Mesendoderm (in vitro differentiated cells): Measurements from ENCODE around the gene TRMT112.

Source experiments
- DNase-seq: peaks from one replicate; pipeline ENCODE4 v3.0.0; 2013
- H2AK5ac ChIP-seq: 2 replicates; pipeline ENCODE4 v1.6.1; 2013; ENCODE audit warnings: low read length, inconsistent platforms
- H2BK120ac ChIP-seq: 2 replicates; pipeline ENCODE4 v1.6.1; 2013; ENCODE audit warnings: low read depth, mild to moderate bottlenecking, low read length, moderate library complexity, mixed read lengths
- H2BK15ac ChIP-seq: replicated peaks from 2 replicates; pipeline ENCODE4 v1.6.1; 2013; ENCODE audit warnings: low read depth, mild to moderate bottlenecking, moderate library complexity
- H2BK5ac ChIP-seq: 2 replicates; pipeline ENCODE4 v1.6.1; 2013; ENCODE audit warnings: low read length, inconsistent platforms
- H3K18ac ChIP-seq: 2 replicates; pipeline ENCODE4 v1.6.1; 2013; ENCODE audit warnings: mild to moderate bottlenecking, low read length, mixed read lengths
- H3K23ac ChIP-seq: one replicate; pipeline ENCODE4 v1.6.1; 2013; ENCODE audit warnings: low read length
- H3K27ac ChIP-seq: 2 replicates; pipeline ENCODE4 v1.5.1; 2013; ENCODE audit warnings: low read depth, mild to moderate bottlenecking, inconsistent platforms, low read length, moderate library complexity
- H3K27me3 ChIP-seq: 2 replicates; pipeline ENCODE4 v1.6.1; 2013; ENCODE audit warnings: low read length, control low read depth, mild to moderate bottlenecking, inconsistent platforms; ENCODE audit not compliant: insufficient read depth, poor library complexity
- H3K36me3 ChIP-seq: 2 replicates; pipeline ENCODE4 v1.6.1; 2013; ENCODE audit warnings: low read length, inconsistent platforms; ENCODE audit not compliant: control insufficient read depth, insufficient read depth
- H3K4ac ChIP-seq: one replicate; pipeline ENCODE4 v1.6.1; 2013; ENCODE audit warnings: low read depth, mild to moderate bottlenecking, low read length, moderate library complexity
- H3K4me1 ChIP-seq: 2 replicates; pipeline ENCODE4 v1.6.1; 2013; ENCODE audit warnings: low read depth, low read length, inconsistent platforms; ENCODE audit not compliant: control insufficient read depth
- H3K4me2 ChIP-seq: 2 replicates; pipeline ENCODE4 v1.6.1; 2013; ENCODE audit warnings: low read length
- H3K4me3 ChIP-seq: 2 replicates; pipeline ENCODE4 v1.5.1; 2013; ENCODE audit warnings: mild to moderate bottlenecking, low read length
- H3K56ac ChIP-seq: one replicate; pipeline ENCODE4 v1.6.1; 2013; ENCODE audit warnings: low read length
- H3K79me1 ChIP-seq: 2 replicates; pipeline ENCODE4 v1.6.1; 2013; ENCODE audit warnings: low read length, inconsistent platforms
- H3K79me2 ChIP-seq: 2 replicates; pipeline ENCODE4 v1.6.1; 2013; ENCODE audit warnings: mild to moderate bottlenecking, low read length; ENCODE audit not compliant: control insufficient read depth, insufficient read depth
- H3K9ac ChIP-seq: 2 replicates; pipeline ENCODE4 v1.6.1; 2013; ENCODE audit warnings: low read length, inconsistent platforms
- H4K5ac ChIP-seq: one replicate; pipeline ENCODE4 v1.6.1; 2013; ENCODE audit warnings: low read length
- H4K8ac ChIP-seq: one replicate; pipeline ENCODE4 v1.6.1; 2013; ENCODE audit warnings: low read depth, mild to moderate bottlenecking, control low read depth, low read length, moderate library complexity
- WGBS: extraction: QIAGEN DNeasy Blood & Tissue Kit; methylation state at CpG from one replicate; pipeline ENCODE4 v1.1.7; 2013; ENCODE audit warnings: low lambda C conversion rate, missing lambda C conversion rate; ENCODE audit not compliant: insufficient coverage; ENCODE audit errors: extremely low coverage; 5-methylcytosine and 5-hydroxymethylcytosine counted together

Gene TRMT112

DNA sequence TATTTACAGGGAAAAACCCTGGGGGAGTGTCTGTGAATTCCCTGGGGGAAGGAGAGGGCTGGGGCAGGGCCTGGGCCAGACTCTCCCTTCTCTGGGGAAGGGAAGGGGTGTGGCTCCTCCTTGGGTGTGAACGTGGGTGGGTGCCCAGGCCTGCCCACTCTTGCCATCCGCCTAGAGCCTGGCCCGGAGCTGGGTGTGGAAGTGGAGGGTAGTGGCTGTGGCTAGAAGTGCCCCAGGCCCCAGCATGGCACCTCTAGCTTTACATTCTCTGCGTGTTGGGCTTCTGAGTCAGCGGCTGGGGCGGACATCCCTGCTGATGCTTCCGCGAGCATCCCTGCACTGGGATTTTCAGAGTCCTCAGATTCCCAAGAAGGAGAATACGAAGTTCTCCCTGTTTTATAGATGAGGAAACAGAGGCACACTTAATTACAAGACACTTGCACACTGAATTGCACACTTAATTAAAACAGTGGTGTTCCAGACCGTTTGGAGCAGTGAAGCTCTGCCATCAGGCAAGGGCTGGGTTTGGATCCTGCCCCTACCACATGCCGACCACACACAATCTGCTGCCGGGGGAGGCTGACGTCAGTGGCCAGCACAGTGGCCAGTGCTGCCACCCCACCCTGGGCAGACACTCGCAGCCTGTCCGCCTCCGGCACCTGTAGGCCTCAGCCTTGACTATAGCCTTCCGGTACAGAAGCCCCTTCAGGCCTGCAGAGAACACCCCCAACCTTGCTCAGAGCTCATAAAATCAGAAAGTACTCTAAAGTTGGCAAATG, 40.5 kb downstream of the TRMT112 start:
- H2BK15ac ChIP-seq = no peak overlapping the region
- no peak overlapping the region for H4K8ac ChIP-seq
- no peak for DNase-seq
- no peak overlapping the region for H3K4ac ChIP-seq
- no peak overlapping the region for H3K56ac ChIP-seq
- H3K27me3 ChIP-seq = no peaks in the 10 kb centered on the region
- no peak overlapping the region for H3K23ac ChIP-seq
- H3K4me1 ChIP-seq = no peaks in the 10 kb centered on the region
- no peak overlapping the region for H3K9ac ChIP-seq
- H3K4me3 ChIP-seq = no peak overlapping the region
- no peaks in the 10 kb centered on the region for H3K79me2 ChIP-seq
- no peak overlapping the region for H4K5ac ChIP-seq
- H3K18ac ChIP-seq = no peak overlapping the region
- H3K79me1 ChIP-seq = no peaks in the 10 kb centered on the region
- WGBS = no CpG with 5 or more reads among the region's 17 CpGs
- H3K36me3 ChIP-seq = no peaks in the 10 kb centered on the region
- no peak overlapping the region for H3K4me2 ChIP-seq
- H2BK5ac ChIP-seq = no peak overlapping the region
- no peak overlapping the region for H3K27ac ChIP-seq
- no peak overlapping the region for H2BK120ac ChIP-seq
- H2AK5ac ChIP-seq = no peak overlapping the region

DNA sequence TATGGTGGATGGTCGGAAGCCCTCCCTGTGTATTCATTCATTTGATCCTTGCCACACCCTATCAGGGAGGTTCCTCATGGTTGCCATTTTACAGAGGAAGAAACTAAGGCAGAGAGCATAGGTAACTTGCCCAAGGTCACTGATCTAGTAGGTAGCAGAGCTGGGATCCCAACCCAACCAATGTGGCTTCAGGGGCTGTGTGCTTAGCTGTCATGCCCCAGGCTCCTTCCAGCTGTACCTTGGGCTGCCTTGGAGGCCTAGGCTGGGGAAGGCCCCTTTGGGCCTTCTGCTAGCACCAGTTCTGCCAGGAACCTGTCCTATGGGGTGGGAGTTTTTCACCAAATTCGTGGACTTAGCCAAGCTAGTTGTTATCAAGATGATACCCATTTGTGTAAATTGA, 41.5 kb downstream of the TRMT112 start:
- H3K27ac ChIP-seq = no peak overlapping the region
- no peaks in the 10 kb centered on the region for H3K79me1 ChIP-seq
- H2BK120ac ChIP-seq = no peak overlapping the region
- H3K23ac ChIP-seq = no peak overlapping the region
- H3K36me3 ChIP-seq = no peaks in the 10 kb centered on the region
- no peak overlapping the region for H3K9ac ChIP-seq
- no peak overlapping the region for H2BK15ac ChIP-seq
- H3K27me3 ChIP-seq = no peaks in the 10 kb centered on the region
- H3K18ac ChIP-seq = no peak overlapping the region
- no peaks in the 10 kb centered on the region for H3K4me1 ChIP-seq
- no peak overlapping the region for H2BK5ac ChIP-seq
- DNase-seq = no peak
- H3K56ac ChIP-seq = no peak overlapping the region
- H3K4me2 ChIP-seq = no peak overlapping the region
- no peak overlapping the region for H3K4me3 ChIP-seq
- no peak overlapping the region for H4K8ac ChIP-seq
- no peak overlapping the region for H4K5ac ChIP-seq
- WGBS = no CpG with 5 or more reads among the region's 2 CpGs
- no peaks in the 10 kb centered on the region for H3K79me2 ChIP-seq
- H3K4ac ChIP-seq = no peak overlapping the region
- no peak overlapping the region for H2AK5ac ChIP-seq

DNA sequence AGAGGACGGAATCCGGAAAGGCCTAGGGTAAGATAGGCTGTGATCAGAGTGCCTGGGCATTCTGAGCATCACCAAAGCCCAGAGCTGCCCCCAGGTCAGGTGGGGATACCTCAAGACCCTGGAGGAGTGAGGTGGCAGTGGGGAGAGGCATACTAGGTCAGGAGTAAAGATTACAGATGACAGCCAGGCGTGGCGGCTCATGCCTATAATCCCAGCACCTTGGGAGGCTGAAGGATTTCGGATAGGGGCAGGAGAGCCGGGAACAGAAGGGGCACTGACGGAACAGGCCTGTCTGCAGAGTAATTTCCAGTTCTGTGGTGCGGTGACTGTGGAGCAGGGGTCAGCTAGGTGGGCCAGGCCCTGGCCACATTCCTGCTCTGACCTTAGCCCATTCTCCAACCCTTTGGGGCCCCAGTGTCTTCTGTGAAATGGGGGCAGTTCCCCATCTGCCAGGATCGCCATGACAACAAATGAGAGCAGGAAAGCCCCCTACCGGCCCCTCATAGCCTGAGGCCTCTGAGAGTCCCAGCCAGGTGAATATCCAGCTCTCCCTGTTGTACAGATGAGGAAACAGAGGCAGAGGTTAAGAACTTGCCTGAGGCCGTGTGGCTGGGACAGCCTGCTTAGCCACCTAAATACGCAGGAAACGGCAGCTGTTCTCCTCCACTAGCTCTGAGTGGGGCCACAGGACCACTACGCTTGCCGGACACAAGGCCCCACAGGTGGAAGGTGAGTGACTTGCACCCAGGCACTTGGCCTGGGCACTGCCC, 42.1 kb downstream of the TRMT112 start:
- Histone ChIP-seq H3K27ac (no peak overlapping the region), H2BK15ac (no peak overlapping the region), H3K79me2 (no peaks in the 10 kb centered on the region), H4K8ac (no peak overlapping the region), H4K5ac (no peak overlapping the region), H3K27me3 (no peaks in the 10 kb centered on the region), H3K4me3 (no peak overlapping the region), H3K18ac (no peak overlapping the region), H3K4me1 (no peaks in the 10 kb centered on the region), H3K79me1 (no peaks in the 10 kb centered on the region), H2BK5ac (no peak overlapping the region), H3K23ac (no peak overlapping the region), H3K4me2 (no peak overlapping the region), H3K36me3 (no peaks in the 10 kb centered on the region), H3K4ac (no peak overlapping the region), H2AK5ac (no peak overlapping the region), H3K56ac (peak overlapping the region; percentile 25), H3K9ac (no peak overlapping the region), H2BK120ac (no peak overlapping the region)
- no peak for DNase-seq
- WGBS = no CpG with 5 or more reads among the region's 15 CpGs

DNA sequence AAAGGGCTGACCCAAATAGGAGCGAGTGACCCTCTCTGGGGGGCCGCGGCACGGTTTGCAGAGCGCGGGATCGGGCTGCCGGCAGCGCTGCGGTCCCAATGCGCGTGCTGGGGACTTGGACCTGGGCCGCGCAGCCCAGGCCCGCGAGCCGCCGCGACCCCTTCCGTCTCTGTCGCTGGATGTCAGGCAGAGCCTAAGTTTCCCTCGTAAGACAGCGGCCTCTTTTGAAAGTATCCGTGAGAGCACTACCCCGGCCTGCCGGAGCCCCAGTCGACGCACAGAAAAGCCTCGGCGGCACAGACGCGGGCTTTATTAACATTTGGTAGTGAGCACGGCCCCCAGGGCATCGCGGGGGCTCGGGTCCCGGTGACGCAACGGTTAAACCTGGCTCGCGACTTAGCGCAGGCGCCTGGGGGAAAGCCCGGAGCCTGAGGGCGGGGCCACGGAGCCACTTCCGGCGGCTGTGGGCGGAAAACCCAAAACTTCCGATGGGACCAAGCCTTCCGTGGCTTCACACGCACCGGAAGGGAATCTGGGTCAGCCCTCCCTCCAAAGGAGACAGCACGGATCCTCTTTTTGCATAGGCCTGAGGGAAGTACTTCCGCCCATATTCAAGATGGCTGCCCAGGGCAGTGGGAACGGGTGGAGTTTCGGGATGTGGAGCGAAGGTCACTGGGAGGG, 47.7 kb downstream of the TRMT112 start:
- no peak overlapping the region for H2BK15ac ChIP-seq
- H3K27ac ChIP-seq = peak overlapping the region; percentile 96
- H4K8ac ChIP-seq = no peak overlapping the region
- H3K56ac ChIP-seq = peak overlapping the region; percentile 97
- WGBS = no CpG with 5 or more reads among the region's 58 CpGs
- no peak overlapping the region for H3K23ac ChIP-seq
- H2BK5ac ChIP-seq = peak overlapping the region; percentile 65
- H2BK120ac ChIP-seq = peak overlapping the region; percentile 14
- H3K18ac ChIP-seq = peak overlapping the region; percentile 81
- H4K5ac ChIP-seq = no peak overlapping the region
- H3K4me2 ChIP-seq = peak overlapping the region; percentile 94
- peak overlapping the region; percentile 62 for H3K4me3 ChIP-seq
- H3K9ac ChIP-seq = peak overlapping the region; percentile 93
- no peak overlapping the region for H2AK5ac ChIP-seq
- peak overlapping the region; percentile 74 for H3K4ac ChIP-seq
- no peaks in the 10 kb centered on the region for H3K79me2 ChIP-seq
- H3K36me3 ChIP-seq = peaks cover 1% of the 10 kb centered on the region
- H3K27me3 ChIP-seq = no peaks in the 10 kb centered on the region
- peaks cover 5% of the 10 kb centered on the region for H3K4me1 ChIP-seq
- peak; percentile 100 for DNase-seq
- no peaks in the 10 kb centered on the region for H3K79me1 ChIP-seq

DNA sequence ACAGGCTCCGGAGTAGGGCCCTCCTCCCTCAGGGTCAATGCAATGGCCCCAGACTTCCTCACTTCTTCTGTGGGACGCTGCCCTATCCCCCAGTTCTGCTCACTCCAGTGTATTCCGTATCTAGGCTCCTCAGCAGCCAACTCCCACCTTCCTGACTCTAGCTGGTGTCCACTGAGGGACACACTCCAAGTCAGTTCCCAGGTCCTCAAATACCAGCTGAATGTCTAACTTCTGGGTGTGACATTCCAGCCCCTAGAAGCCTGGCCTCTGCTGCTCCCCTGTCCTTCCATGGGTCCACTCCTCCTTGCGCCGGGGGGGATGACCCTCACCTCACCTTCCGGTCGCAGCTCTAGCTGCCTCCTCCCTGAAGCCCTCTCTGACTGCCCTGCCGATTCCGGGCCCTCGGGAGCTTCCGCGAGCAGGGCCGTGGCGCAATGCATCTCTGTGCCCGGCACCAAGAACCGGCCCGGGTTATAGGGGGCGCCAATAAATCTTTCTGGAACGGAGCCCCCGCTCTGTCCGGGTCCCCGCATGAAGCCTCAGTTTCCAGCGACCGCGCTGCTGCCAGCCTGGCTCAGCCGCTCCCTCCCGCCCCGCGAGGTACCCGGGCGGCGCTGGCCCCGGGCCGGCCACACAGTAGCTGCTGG, 48.3 kb downstream of the TRMT112 start:
- H3K79me2 ChIP-seq = no peaks in the 10 kb centered on the region
- H3K4ac ChIP-seq = peak overlapping the region; percentile 74
- H3K23ac ChIP-seq = peak overlapping the region; percentile 90
- peaks cover 6% of the 10 kb centered on the region for H3K36me3 ChIP-seq
- H3K79me1 ChIP-seq = no peaks in the 10 kb centered on the region
- H3K9ac ChIP-seq = peak overlapping the region; percentile 91
- no peak overlapping the region for H4K5ac ChIP-seq
- H3K4me2 ChIP-seq = peak overlapping the region; percentile 94
- H3K4me1 ChIP-seq = peaks cover 5% of the 10 kb centered on the region
- H3K27me3 ChIP-seq = no peaks in the 10 kb centered on the region
- peak overlapping the region; percentile 95 for H3K56ac ChIP-seq
- DNase-seq = peak; percentile 95
- H2BK120ac ChIP-seq = peak overlapping the region; percentile 14
- H2BK15ac ChIP-seq = no peak overlapping the region
- no CpG with 5 or more reads among the region's 34 CpGs for WGBS
- H2AK5ac ChIP-seq = no peak overlapping the region
- peak overlapping the region; percentile 96 for H3K27ac ChIP-seq
- H4K8ac ChIP-seq = no peak overlapping the region
- peak overlapping the region; percentile 81 for H3K18ac ChIP-seq
- peak overlapping the region; percentile 62 for H3K4me3 ChIP-seq
- H2BK5ac ChIP-seq = peak overlapping the region; percentile 95
